Spleen (tissue), 7 donors: Measurements from ENCODE around the gene IHH.

Source experiments
- CTCF ChIP-seq, 11 experiments: fragments of 200-600 bp in 7 of 11; fragments of 450-650 bp in 4 of 11; sonication (generic) in 4 of 11; IDR thresholded peaks in 8 of 11; conservative IDR thresholded peaks in 3 of 11; 1 replicate in 7 of 11; 2 replicates in 4 of 11; pipeline versions ENCODE4 v1.4.0 to v1.8.0; 2016 to 2021; ENCODE audit warnings: antibody characterized with exemption in 11 of 11, inconsistent platforms in 4 of 11, mild to moderate bottlenecking in 1 of 11
- POLR2A ChIP-seq, 3 donors: fragments of 450-650 bp; IDR thresholded peaks; one replicate each; pipeline ENCODE4 v1.5.1; 2017; ENCODE audit warnings: antibody characterized with exemption in 3 of 3, mild to moderate bottlenecking in 1 of 3
- donor health status: DM: no; HTN: no; CAD: no; lungs with moderate emphysema.
- donor health status: DM: no; HTN: no; CAD: no.
- donor health status: DM: no; HTN: no; CAD: no.

GRCh38 chr2:219076253-219076652, 15.5 kb upstream of the IHH start:
- TF ChIP-seq CTCF (IDR thresholded peaks at IDR 0.05 in 8 of 11, conservative IDR thresholded peaks at IDR 0.05 in 3 of 11) (no peak), POLR2A (IDR thresholded peaks at IDR 0.05) (no peak)
